ELF-1 (cell line): ENCODE data around the gene IGSF9.

ENCODE experiments used
- DNase-seq: peaks from one replicate; pipeline ENCODE4 v3.0.0-alpha.2; 2016; ENCODE audit warnings: low read depth, low spot score

IGSF9 gene

DNA sequence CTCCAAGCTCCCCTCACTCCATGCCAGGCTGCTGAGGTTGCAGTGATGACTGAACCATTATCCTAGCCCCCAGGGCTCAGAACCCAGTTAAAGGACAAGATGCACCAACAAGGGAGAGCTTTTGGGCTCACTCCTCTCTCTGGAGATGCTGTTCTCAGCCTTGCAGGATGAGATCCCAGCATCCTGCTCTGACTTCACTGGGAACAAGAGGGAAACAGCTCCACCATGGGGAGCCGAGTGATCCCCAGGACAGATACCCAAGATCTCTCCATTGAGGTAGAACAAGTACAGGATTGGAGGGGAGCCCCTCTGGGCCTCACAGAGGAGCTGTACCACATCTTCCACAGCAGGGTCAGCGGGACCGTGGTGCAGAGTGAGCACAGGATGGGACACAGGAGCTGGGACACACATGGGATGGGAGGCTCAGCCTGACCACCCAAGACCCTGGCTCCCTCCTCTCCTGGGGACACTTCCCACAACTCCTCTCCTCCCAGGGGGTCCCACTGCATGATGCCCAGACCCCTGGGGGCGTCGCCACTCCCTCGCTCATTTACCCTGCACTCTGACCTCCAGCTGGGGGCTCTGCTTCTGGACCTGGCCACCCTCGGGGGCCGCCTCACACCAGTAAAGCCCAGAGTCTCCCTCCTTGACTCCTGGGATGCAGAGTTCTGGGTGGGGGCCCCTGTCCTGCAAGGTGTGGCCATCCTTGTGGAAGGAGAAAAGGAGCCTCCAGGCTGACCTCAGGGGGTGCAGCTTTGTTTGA is 27.2 kb upstream of the IGSF9 start:
- no peak for DNase-seq

DNA sequence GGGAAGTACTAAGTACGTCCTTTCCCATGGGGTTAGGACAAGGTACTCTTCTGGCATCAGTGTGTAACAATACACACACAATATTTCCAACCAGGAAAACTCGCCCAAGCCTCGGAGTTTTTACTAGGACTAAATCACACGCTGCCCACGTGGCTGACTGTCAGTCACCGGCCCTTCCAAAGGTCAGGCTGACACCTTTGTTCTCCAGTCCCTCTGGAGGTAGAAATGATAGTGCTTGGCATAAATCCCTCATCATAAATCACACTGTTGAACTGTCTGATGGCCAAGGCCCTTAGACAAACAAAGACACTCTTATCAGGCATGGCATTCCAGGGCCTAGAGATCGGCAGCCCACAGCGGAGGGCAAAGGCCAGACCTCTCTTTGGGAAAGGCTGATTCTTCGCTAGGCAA is 25.5 kb upstream of the IGSF9 start:
- no peak for DNase-seq

- no peak for DNase-seq
Measured at GRCh38 chr1:159968901-159969300, 23.5 kb upstream of the IGSF9 start.

- no peak for DNase-seq
Measured at GRCh38 chr1:159965263-159965662, 19.9 kb upstream of the IGSF9 start.

DNA sequence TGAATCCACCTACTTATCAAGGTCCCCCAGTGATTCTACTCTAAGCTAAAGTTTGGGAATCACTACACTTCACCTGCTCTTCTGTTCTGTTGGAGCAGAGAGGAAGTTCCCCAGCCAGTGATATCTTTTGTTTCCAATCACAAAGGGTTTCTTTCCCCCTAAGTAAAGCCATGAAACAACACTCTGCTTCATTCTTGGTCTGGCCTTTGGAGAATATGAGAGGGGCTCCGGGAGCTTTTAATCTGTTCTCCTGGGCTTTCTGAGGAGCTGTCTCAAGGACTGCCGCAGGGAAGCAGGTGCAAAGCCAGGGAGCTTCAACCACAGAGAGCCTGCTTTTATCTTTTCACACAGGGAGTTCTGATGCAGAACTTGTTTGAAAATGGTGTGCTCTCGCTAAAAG is 18.7 kb upstream of the IGSF9 start:
- no peak for DNase-seq

DNA sequence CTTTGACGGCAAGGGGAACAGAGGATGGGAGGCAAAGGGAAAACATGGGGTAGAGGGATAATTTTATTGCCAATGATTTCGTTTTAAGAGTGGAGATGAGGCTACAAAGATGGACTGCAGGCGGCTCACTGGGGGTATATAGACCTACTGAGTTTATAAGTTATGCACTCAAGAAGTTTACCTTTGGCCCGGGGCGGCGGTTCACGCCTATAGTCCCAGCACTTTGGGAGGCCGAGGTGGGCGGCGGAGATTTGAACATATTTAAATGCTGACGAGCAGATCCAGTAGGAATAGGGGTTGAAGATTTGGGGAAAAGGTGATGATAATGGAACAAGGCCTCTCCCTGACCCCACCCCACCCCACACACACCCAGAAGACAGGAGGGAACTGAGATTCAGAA is 16.8 kb upstream of the IGSF9 start:
- DNase-seq, result no peak

DNA sequence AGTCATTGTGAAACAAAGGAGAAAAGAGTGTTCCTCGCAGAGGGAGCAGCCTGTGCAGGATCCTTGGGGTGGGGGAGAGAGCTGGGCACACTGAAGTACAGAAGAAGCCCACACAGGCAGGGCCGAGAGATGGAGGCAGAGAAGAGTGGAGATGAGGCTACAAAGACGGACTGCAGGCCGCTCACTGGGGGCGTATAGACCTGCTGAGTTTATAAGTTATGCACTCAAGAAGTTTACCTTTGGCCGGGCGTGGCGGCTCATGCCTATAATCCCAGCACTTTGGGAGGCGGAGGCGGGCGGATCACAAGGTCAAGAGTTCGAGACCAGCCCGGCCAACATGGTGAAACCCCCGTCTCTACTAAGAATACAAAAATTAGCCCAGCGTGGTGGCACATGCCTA is 16.2 kb upstream of the IGSF9 start:
- no peak for DNase-seq

- no peak for DNase-seq
Measured at GRCh38 chr1:159960721-159961381, 15.4 kb upstream of the IGSF9 start.

DNA sequence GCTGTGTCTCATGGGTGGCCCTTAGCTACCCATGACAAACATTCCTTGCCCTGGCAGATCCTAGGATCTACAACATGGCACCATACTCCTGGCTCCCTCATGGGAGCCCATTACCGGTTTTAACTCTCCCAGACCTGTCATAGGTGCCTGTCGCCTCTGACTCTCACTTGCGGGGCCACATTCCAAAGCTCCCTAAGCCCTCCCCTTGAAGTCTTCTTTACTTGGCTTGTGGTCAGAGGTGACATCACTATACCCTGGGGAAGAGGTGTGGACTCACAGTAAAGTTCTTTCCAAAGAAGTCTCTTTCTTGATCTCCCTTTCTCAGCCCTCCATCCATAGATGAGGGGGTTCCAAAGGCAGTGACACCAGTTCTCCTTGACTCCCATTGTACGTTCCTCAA is 14.0 kb upstream of the IGSF9 start:
- peak; percentile 71 for DNase-seq

- no peak for DNase-seq
Measured at GRCh38 chr1:159958719-159959380, 13.4 kb upstream of the IGSF9 start.

GRCh38 chr1:159957824-159958268 is 12.4 kb upstream of the IGSF9 start:
- DNase-seq, result no peak

- DNase-seq, result no peak
Measured at GRCh38 chr1:159955456-159955855, 10.0 kb upstream of the IGSF9 start.

DNA sequence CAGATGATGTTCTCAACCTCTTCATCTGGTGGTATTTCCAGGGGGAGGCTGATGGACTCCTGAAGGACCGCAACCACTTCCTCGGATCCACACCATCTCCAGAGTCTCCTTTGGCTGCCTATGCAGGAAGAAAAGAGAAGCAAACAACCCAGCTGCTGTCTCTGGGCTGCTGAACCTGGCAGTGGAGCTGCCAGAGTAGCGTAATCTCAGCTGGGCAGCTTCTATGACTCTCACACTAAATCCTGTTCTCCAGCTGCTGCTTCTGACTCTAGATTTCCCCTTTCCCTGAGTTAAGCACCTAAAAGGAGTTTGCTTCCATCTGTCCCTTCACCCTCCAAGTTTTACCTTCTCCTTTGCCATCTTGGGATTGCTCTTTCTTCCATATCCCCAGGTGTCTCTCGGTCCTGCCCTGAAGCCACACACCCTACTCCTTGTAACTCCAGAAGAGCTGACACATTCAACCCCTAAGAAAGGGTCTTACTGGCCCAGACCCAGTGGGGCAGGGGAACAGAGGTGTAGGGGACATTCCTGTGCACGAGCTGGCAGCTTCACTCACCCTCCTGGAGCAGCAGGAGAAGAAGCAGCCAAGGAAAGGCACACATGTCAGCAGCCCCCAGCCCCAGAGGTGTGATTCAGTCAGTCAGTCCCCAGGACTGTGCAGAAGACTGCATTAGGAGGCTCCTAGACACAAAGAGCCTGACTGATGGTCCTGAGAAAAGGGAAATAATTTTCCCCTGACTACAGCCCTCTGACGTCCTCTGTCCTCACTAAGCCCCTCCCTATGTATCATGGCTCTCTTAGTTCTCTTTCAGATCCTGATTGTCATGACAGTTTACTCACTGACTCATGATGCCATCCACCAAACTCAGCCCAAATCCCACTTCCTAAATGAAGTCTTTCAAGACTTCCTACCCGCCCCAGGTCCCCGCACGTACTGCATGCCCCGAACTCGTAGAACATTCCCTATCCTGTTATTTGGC is 8.4 kb upstream of the IGSF9 start, which contains the start of gene SLAMF9:
SLAMF9 (minus strand) TSS at position 702 of the 980 bp plus-strand sequence; CDS start at position 602, 100 bp downstream.
- DNase-seq, result no peak

GRCh38 chr1:159952932-159953331 is 7.5 kb upstream of the IGSF9 start:
- no peak for DNase-seq

GRCh38 chr1:159951551-159951950 is 6.1 kb upstream of the IGSF9 start:
- DNase-seq, result no peak

GRCh38 chr1:159951016-159951415 is 5.6 kb upstream of the IGSF9 start:
- DNase-seq, result no peak

DNA sequence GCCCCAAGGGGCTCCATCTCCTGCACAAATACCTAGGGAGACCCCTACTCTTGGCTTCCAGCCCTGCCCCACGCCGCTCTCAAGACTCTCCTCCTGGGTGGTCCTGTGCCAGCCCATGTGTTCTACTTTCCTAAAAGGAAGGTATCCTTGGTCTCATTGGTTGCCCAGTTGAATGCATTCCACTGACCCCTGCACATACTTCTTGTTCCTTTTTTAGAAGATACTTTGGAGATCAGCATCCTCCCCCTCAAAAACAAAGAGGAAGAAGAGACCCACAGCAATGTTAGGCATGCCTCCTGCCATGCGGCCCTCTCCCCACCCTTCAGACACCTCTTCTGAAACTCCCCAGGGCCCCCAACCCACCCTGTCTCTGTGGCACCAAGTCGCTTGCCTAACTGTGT is 4.6 kb upstream of the IGSF9 start:
- DNase-seq, result no peak

GRCh38 chr1:159949123-159949522 is 3.7 kb upstream of the IGSF9 start:
- peak; percentile 12 for DNase-seq

DNA sequence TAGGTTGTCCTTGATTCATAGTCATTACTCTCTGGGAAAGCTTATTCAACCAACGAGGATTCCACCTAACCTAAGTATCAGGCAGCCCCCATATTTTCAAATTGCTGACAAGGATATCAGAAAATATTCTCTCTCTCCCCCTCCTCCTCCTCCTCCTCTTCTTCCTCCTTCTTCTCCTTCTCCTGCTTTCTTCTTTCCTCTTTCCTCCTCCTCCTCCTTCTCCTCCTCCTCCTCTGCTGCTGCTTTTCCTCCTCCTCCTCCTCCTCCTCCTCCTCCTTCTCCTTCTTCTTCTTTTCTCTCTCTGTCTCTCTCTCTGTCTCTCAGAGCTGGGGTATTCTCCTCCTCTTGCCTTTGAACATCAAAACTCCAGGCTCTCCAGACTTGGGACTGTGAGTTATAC is 2.5 kb upstream of the IGSF9 start:
- no peak for DNase-seq

- no peak for DNase-seq
Measured at GRCh38 chr1:159946242-159947187, 1.1 kb upstream of the IGSF9 start.
